HepG2 (cell line): ENCODE results near the gene LAMC1. TPM values are rescaled to one million over a fixed set of nuclear protein-coding genes. Genes with fewer than 3 reads are reported as not detected.
A peak's percentile ranks its signal among the peaks of the same experiment; 100 is the strongest.

Source experiments
- FOXO1 ChIP-seq: sonication (generic); formaldehyde crosslinking; IDR thresholded peaks from 2 replicates; pipeline ENCODE4 v1.4.0; 2020; ENCODE audit warnings: missing genetic modification reagents
- FOXO4 ChIP-seq: sonication (generic); formaldehyde crosslinking; conservative IDR thresholded peaks from 2 replicates; pipeline ENCODE4 v1.8.1; 2023; ENCODE audit warnings: missing genetic modification reagents
- HES4 ChIP-seq: sonication (generic); formaldehyde crosslinking; IDR thresholded peaks from 2 replicates; pipeline ENCODE4 v1.9.0; 2021; ENCODE audit warnings: mild to moderate bottlenecking, missing genetic modification reagents, borderline replicate concordance
- IKZF5 ChIP-seq: IDR thresholded peaks from 2 replicates; pipeline ENCODE4 v1.6.1; 2018; ENCODE audit warnings: missing genetic modification reagents, mild to moderate bottlenecking, missing compliant biosample characterization
- MTF2 ChIP-seq: sonication (generic); formaldehyde crosslinking; IDR thresholded peaks from 2 replicates; pipeline ENCODE4 v1.5.0; 2020; ENCODE audit warnings: missing genetic modification reagents, borderline replicate concordance
- MXD3 ChIP-seq: IDR thresholded peaks from 2 replicates; pipeline ENCODE4 v1.6.1; 2016; ENCODE audit warnings: mild to moderate bottlenecking, missing biosample characterization, missing genetic modification reagents
- NFE2L2 ChIP-seq: fragments of 150-350 bp; IDR thresholded peaks from 2 replicates; pipeline ENCODE4 v1.6.1; 2014; ENCODE audit warnings: low read length
- NFKBIZ ChIP-seq: IDR thresholded peaks from 2 replicates; pipeline ENCODE4 v1.6.1; 2018; ENCODE audit warnings: missing genetic modification reagents, missing compliant biosample characterization
- PITX1 ChIP-seq: sonication (generic); formaldehyde crosslinking; IDR thresholded peaks from 2 replicates; pipeline ENCODE4 v1.5.1; 2020; ENCODE audit warnings: mild to moderate bottlenecking, missing genetic modification reagents
- RARA ChIP-seq: IDR thresholded peaks from 2 replicates; pipeline ENCODE4 v1.6.1; 2016; ENCODE audit warnings: missing genetic modification reagents, missing compliant biosample characterization
- REST ChIP-seq, 2 experiments: IDR thresholded peaks; 2 replicates each; pipeline ENCODE4 v1.6.1; 2011 to 2012; ENCODE audit warnings: low read length in 2 of 2, borderline replicate concordance in 1 of 2, low read depth in 1 of 2, mild to moderate bottlenecking in 1 of 2, moderate library complexity in 1 of 2
- YY1 ChIP-seq: IDR thresholded peaks from 2 replicates; pipeline ENCODE4 v1.6.1; 2011; ENCODE audit warnings: low read length, low read depth, moderate library complexity, mild to moderate bottlenecking; ENCODE audit not compliant: insufficient read depth, insufficient replicate concordance
- ZNF44 ChIP-seq: sonication (generic); formaldehyde crosslinking; IDR thresholded peaks from 2 replicates; pipeline ENCODE4 v1.5.1; 2020; ENCODE audit warnings: mild to moderate bottlenecking, missing genetic modification reagents
- ZNF570 ChIP-seq: sonication (generic); formaldehyde crosslinking; IDR thresholded peaks from 2 replicates; pipeline ENCODE4 v1.4.0; 2020; ENCODE audit warnings: mild to moderate bottlenecking, missing genetic modification reagents, borderline replicate concordance
- ZNF574 ChIP-seq: sonication (generic); formaldehyde crosslinking; IDR thresholded peaks from 2 replicates; pipeline ENCODE4 v1.4.0; 2020; ENCODE audit warnings: missing genetic modification reagents
- ZNF704 ChIP-seq: sonication (generic); formaldehyde crosslinking; IDR thresholded peaks from 2 replicates; pipeline ENCODE4 v1.8.1; 2023; ENCODE audit warnings: mild to moderate bottlenecking, inconsistent platforms, moderate library complexity, missing genetic modification reagents, borderline replicate concordance
- polyA plus RNA-seq, 8 experiments: library from polyadenylated mRNA; depleted of rRNA in 3 of 8; stranded (reverse) in 7 of 8; unstranded in 1 of 8; fragments of >200 nt; fragmentation: Illumina TruSeq in 4 of 8; extraction: Trizol in 4 of 8; gene quantifications; 2 replicates each; pipeline versions ENCODE4 v1.2.1 to v1.2.3, GENCODE V29; 2011 to 2016; ENCODE audit warnings: low read depth in 4 of 8, missing spikeins in 1 of 8, mixed read lengths in 1 of 8; ENCODE audit not compliant: insufficient read depth in 1 of 8
- total RNA-seq, 5 experiments: library from RNA; depleted of rRNA; stranded (reverse); fragments of >200 nt; fragmentation: Illumina TruSeq; extraction: Trizol; gene quantifications; 2 replicates each; pipeline ENCODE4 v1.2.3, GENCODE V29; 2016; ENCODE audit warnings: low read depth in 1 of 5

Gene LAMC1
- total and polyA plus RNA-seq, 2 of the 13 experiments (the other 11 are each of a cell fraction or from before 2014, with no cell fraction given) = 58.5 to 137 TPM

GRCh38 chr1:183022202-183023145, 746 bp upstream of the LAMC1 start (continued):
- no peak for TF ChIP-seq ZNF574 (CRISPR knock-in tag)
- peak; percentile 66; the same call in 1 of the 2 replicates for TF ChIP-seq ZNF704 (CRISPR knock-in tag)
- no peak for TF ChIP-seq ZNF44 (CRISPR knock-in tag)
- TF ChIP-seq NFE2L2 = peak; percentile 75
- TF ChIP-seq MTF2 (CRISPR knock-in tag) = peak; percentile 56; the same call in 1 of the 2 replicates
- no peak for TF ChIP-seq ZNF570
- 0 out of 4 replicates have a peak, but pooled peaks of 1 of the 2 experiments have one; percentile 30 for TF ChIP-seq REST (IDR thresholded peaks at IDR 0.05; ENCODE audit: borderline replicate concordance in 1 of 2, low read depth in 1 of 2, low read length in 2 of 2)
- TF ChIP-seq RARA (CRISPR knock-in tag) = no peak
- TF ChIP-seq YY1 = peak; percentile 32
- TF ChIP-seq NFKBIZ (CRISPR knock-in tag) = 0 out of 2 replicates have a peak, but pooled peaks have one; percentile 54
- TF ChIP-seq FOXO4 = 0 out of 2 replicates have a peak, but pooled peaks have one; percentile 92
- TF ChIP-seq FOXO1 (CRISPR knock-in tag) = 0 out of 2 replicates have a peak, but pooled peaks have one; percentile 56
- TF ChIP-seq IKZF5 = no peak; the same call in 1 of the 2 replicates
- TF ChIP-seq HES4 (CRISPR knock-in tag) = 0 out of 2 replicates have a peak, but pooled peaks have one; percentile 17
- TF ChIP-seq MXD3 (CRISPR knock-in tag) = no peak
- TF ChIP-seq PITX1 (CRISPR knock-in tag) = no peak
